Activated naive CD4-positive, alpha-beta T cell (primary cell): ENCODE data around the gene SSH3.
A peak's percentile ranks its signal among the peaks of the same experiment; 100 is the strongest.

Source experiments
- DNase-seq, 4 experiments: peaks; one replicate each; lab custom pipeline; 2025; lab: John Stamatoyannopoulos, UW

The SSH3 gene

GRCh38 chr11:67280341-67280787 is 23.0 kb upstream of the SSH3 start:
- no peak for DNase-seq

GRCh38 chr11:67280788-67281551 is 22.4 kb upstream of the SSH3 start:
- no peak for DNase-seq

- no peak for DNase-seq
Observed at GRCh38 chr11:67281552-67282150, 21.7 kb upstream of the SSH3 start.

GRCh38 chr11:67282155-67282875 is 21.0 kb upstream of the SSH3 start:
- no peak for DNase-seq

GRCh38 chr11:67282876-67283371 is 20.4 kb upstream of the SSH3 start:
- DNase-seq, result no peak

- DNase-seq, result no peak
Observed at GRCh38 chr11:67283481-67283963, 19.8 kb upstream of the SSH3 start.

GRCh38 chr11:67284811-67285540 is 18.4 kb upstream of the SSH3 start:
- no peak for DNase-seq

- DNase-seq, result no peak
Observed at GRCh38 chr11:67285541-67286498, 17.5 kb upstream of the SSH3 start.

- DNase-seq, result no peak
Observed at GRCh38 chr11:67286621-67287333, 16.6 kb upstream of the SSH3 start.

GRCh38 chr11:67287355-67288197 is 15.8 kb upstream of the SSH3 start:
- no peak for DNase-seq

- DNase-seq, result no peak
Observed at GRCh38 chr11:67288198-67288451, 15.2 kb upstream of the SSH3 start.

GRCh38 chr11:67288452-67289225 is 14.7 kb upstream of the SSH3 start:
- DNase-seq, result peak; percentile 60 to 89 (median 72)

GRCh38 chr11:67289226-67289650 is 14.1 kb upstream of the SSH3 start, which contains the start of gene ANKRD13D:
TSS of gene ANKRD13D (plus strand) at chr11:67289303. CDS start at chr11:67289461, 158 bp downstream.
- DNase-seq, result no peak

- DNase-seq, result no peak
Observed at GRCh38 chr11:67289651-67290479, 13.5 kb upstream of the SSH3 start.

GRCh38 chr11:67290801-67291200 is 12.5 kb upstream of the SSH3 start:
- DNase-seq, result no peak

- DNase-seq, result no peak
Observed at GRCh38 chr11:67291481-67292381, 11.6 kb upstream of the SSH3 start.

GRCh38 chr11:67292671-67293070 is 10.7 kb upstream of the SSH3 start:
- no peak for DNase-seq
